Lower leg skin (tissue), 3 donors: Measurements from ENCODE around the gene STAMBPL1.

Experiments
- CTCF ChIP-seq, 3 donors: fragments of 450-650 bp; IDR thresholded peaks; one replicate each; pipeline ENCODE4 v1.5.1; 2016; ENCODE audit warnings: antibody characterized with exemption in 3 of 3, mild to moderate bottlenecking in 3 of 3, moderate library complexity in 2 of 3
- POLR2A ChIP-seq, 2 donors: fragments of 450-650 bp; IDR thresholded peaks; one replicate each; pipeline ENCODE4 v1.6.1; 2016 to 2017; ENCODE audit warnings: antibody characterized with exemption in 2 of 2, mild to moderate bottlenecking in 1 of 2, moderate library complexity in 1 of 2

- TF ChIP-seq POLR2A (IDR thresholded peaks at IDR 0.05) (no peak), CTCF (IDR thresholded peaks at IDR 0.05) (no peak)
Measured at GRCh38 chr10:88850712-88851111, 29.3 kb upstream of the STAMBPL1 start.
